ENCODE results near the gene KLHL41. TPM values are rescaled to one million over a fixed set of nuclear protein-coding genes. Genes with fewer than 3 reads are reported as not detected.

The KLHL41 gene
- total RNA-seq, 1 donor from 2014 or later = 2,637 TPM

DNA sequence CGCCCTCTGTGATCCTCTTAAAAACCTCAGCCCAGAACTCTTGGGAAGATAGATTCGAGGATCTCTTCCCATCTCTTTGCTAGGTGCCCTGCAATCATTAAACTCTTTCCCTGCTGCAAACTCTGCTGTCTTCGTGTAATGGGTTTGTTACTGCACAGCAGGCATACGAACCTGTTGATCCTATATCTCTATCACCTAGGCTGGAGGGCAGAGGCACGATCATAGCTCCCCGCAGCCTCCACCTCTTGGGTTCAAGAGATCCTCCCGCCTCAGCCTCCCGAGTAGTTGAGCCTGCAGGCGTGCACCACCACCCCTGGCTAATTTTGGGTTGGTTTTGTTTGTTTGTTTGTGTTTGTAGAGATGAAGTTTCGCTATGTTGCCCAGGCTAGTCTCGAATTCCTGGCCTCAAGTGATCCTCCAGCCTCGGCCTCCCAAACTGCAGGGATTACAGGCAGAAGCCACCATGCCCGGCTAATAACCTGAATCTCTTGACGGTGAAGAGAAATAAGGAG, 30.7 kb upstream of the KLHL41 start:
- Histone ChIP-seq H3K36me3 (ENCODE audit: control insufficient read depth in 3 of 3, insufficient read depth in 3 of 3, low read length in 3 of 3) (peaks cover 0 to 15% (median 7%) of the 10 kb centered on the region in 3 donors), H3K9ac (ENCODE audit: low read depth in 1 of 3, low read length in 3 of 3) (peak overlapping the region; percentile 82 to 88 (median 88)), H3K27ac (ENCODE audit: low read depth, low read length) (peak overlapping the region; percentile 67), H3K27me3 (ENCODE audit: control insufficient read depth in 3 of 3, insufficient read depth in 3 of 3, low read length in 3 of 3) (no peaks in the 10 kb centered on the region), H3K4me3 (ENCODE audit: low read length in 3 of 3) (peak overlapping the region; percentile 87 to 93 (median 91)), H3K4me1 (ENCODE audit: control insufficient read depth in 3 of 3, insufficient read depth in 3 of 3, low read length in 3 of 3) (peaks cover 7 to 16% (median 15%) of the 10 kb centered on the region in 3 donors), H3K9me3 (ENCODE audit: control insufficient read depth in 3 of 3, low read length in 3 of 3) (no peaks in the 10 kb centered on the region)

- Histone ChIP-seq H3K36me3 (ENCODE audit: control insufficient read depth in 3 of 3, insufficient read depth in 3 of 3, low read length in 3 of 3) (peaks cover 0 to 18% (median 7%) of the 10 kb centered on the region in 3 donors), H3K9me3 (ENCODE audit: control insufficient read depth in 3 of 3, low read length in 3 of 3) (no peaks in the 10 kb centered on the region), H3K9ac (ENCODE audit: low read depth in 1 of 3, low read length in 3 of 3) (peak within 1 kb of the TSS; percentile 82 to 88 (median 88)), H3K4me3 (ENCODE audit: low read length in 3 of 3) (peak within 1 kb of the TSS; percentile 87 to 93 (median 91)), H3K27me3 (ENCODE audit: control insufficient read depth in 3 of 3, insufficient read depth in 3 of 3, low read length in 3 of 3) (no peaks in the 10 kb centered on the region), H3K27ac (ENCODE audit: low read depth, low read length) (peak within 1 kb of the TSS; percentile 67), H3K4me1 (ENCODE audit: control insufficient read depth in 3 of 3, insufficient read depth in 3 of 3, low read length in 3 of 3) (peaks cover 7 to 16% (median 15%) of the 10 kb centered on the region in 3 donors)
Observed at GRCh38 chr2:169479257-169480078, 30.0 kb upstream of the KLHL41 start, which contains the start of gene BBS5. TSS of gene BBS5 (plus strand) at chr2:169479494. CDS start at chr2:169479554, 60 bp downstream.

DNA sequence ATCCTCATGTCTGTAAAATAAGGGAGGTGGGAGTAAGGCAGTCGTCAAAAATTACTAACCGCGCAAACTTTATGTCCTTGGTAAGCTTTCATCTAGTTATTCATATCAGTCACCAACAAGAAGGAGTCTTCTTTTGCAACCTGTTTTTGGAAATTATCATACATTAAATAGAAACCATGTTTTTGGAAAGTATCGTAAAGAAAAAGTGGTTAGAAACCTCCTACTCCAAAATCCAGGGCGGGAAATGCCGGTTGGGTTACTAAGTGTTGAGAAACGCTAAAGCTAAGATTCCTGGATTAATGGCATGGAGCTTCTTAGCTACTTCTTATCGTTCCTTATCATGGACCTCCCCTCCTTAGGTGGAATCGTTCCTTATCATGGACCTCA, 29.4 kb upstream of the KLHL41 start:
- Histone ChIP-seq H3K9ac (ENCODE audit: low read depth in 1 of 3, low read length in 3 of 3) (peak overlapping the region; percentile 82 to 88 (median 88)), H3K36me3 (ENCODE audit: control insufficient read depth in 3 of 3, insufficient read depth in 3 of 3, low read length in 3 of 3) (peaks cover 0 to 18% (median 7%) of the 10 kb centered on the region in 3 donors), H3K4me1 (ENCODE audit: control insufficient read depth in 3 of 3, insufficient read depth in 3 of 3, low read length in 3 of 3) (peaks cover 7 to 16% (median 15%) of the 10 kb centered on the region in 3 donors)

DNA sequence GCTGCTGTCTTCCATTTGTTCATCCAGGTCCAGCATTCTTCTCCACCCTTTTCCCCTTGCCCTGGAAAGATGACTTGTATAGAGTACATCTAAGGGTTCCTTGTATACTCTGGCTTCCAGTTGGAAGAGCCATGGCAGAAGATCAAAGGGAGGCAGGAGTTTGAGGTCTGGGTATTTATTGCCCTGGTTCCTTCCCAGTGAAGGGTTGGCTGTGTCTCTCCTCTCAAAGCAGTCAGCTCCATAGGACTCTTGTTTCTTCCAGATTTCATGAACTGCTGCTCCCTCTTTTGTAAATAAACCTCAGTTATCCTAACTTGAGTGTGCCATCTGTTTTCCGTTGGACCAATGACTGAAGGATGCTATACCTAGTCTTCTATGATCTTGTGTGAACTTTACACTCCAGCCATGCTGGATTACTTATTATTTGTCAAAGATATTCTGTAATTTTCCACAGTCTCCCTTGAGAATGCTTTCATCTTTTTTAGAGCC, 23.8 kb upstream of the KLHL41 start:
- peaks cover 0 to 21% (median 18%) of the 10 kb centered on the region in 3 donors for H3K36me3 ChIP-seq (ENCODE audit: control insufficient read depth in 3 of 3, insufficient read depth in 3 of 3, low read length in 3 of 3)
- H3K9me3 ChIP-seq (ENCODE audit: control insufficient read depth in 3 of 3, low read length in 3 of 3) = no peaks in the 10 kb centered on the region
- H3K4me1 ChIP-seq (ENCODE audit: control insufficient read depth in 3 of 3, insufficient read depth in 3 of 3, low read length in 3 of 3) = peaks cover 0 to 2% (median 0%) of the 10 kb centered on the region in 3 donors
- H3K4me3 ChIP-seq (ENCODE audit: low read length in 3 of 3) = no peak overlapping the region
- no peak overlapping the region for H3K9ac ChIP-seq (ENCODE audit: low read depth in 1 of 3, low read length in 3 of 3)
- no peak overlapping the region for H3K27ac ChIP-seq (ENCODE audit: low read depth, low read length)
- H3K27me3 ChIP-seq (ENCODE audit: control insufficient read depth in 3 of 3, insufficient read depth in 3 of 3, low read length in 3 of 3) = no peaks in the 10 kb centered on the region

More for the DNA sequence above, 29.4 kb upstream of the KLHL41 start:
- no peaks in the 10 kb centered on the region for H3K9me3 ChIP-seq (ENCODE audit: control insufficient read depth in 3 of 3, low read length in 3 of 3)
- H3K4me3 ChIP-seq (ENCODE audit: low read length in 3 of 3) = peak overlapping the region; percentile 87 to 93 (median 91)
- peak overlapping the region; percentile 67 for H3K27ac ChIP-seq (ENCODE audit: low read depth, low read length)
- H3K27me3 ChIP-seq (ENCODE audit: control insufficient read depth in 3 of 3, insufficient read depth in 3 of 3, low read length in 3 of 3) = no peaks in the 10 kb centered on the region

DNA sequence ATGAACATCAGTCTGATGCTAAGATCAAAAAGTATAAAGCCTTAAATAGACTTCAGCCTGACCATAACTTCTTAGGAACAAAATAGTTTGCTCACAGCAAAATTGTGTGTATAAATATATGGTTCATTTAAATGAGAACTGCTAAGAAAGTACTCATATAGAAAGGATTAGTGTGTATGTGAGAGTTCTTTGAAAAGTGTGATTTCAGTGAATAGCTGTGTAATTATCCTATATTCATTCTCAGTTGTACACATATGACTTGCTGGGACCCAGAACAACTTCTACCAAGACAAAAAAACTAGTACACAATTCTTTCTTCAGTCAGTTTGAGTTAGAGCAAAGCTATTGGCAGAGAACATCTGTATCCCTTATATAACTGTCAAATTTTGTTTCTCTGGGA, 23.0 kb upstream of the KLHL41 start:
- Histone ChIP-seq H3K4me1 (ENCODE audit: control insufficient read depth in 3 of 3, insufficient read depth in 3 of 3, low read length in 3 of 3) (no peaks in the 10 kb centered on the region), H3K9ac (ENCODE audit: low read depth in 1 of 3, low read length in 3 of 3) (no peak overlapping the region), H3K9me3 (ENCODE audit: control insufficient read depth in 3 of 3, low read length in 3 of 3) (no peaks in the 10 kb centered on the region), H3K27ac (ENCODE audit: low read depth, low read length) (no peak overlapping the region), H3K27me3 (ENCODE audit: control insufficient read depth in 3 of 3, insufficient read depth in 3 of 3, low read length in 3 of 3) (no peaks in the 10 kb centered on the region), H3K4me3 (ENCODE audit: low read length in 3 of 3) (no peak overlapping the region), H3K36me3 (ENCODE audit: control insufficient read depth in 3 of 3, insufficient read depth in 3 of 3, low read length in 3 of 3) (peaks cover 0 to 21% (median 18%) of the 10 kb centered on the region in 3 donors)

- H3K27me3 ChIP-seq (ENCODE audit: control insufficient read depth in 3 of 3, insufficient read depth in 3 of 3, low read length in 3 of 3) = no peaks in the 10 kb centered on the region
- no peak overlapping the region for H3K9ac ChIP-seq (ENCODE audit: low read depth in 1 of 3, low read length in 3 of 3)
- H3K27ac ChIP-seq (ENCODE audit: low read depth, low read length) = no peak overlapping the region
- H3K4me3 ChIP-seq (ENCODE audit: low read length in 3 of 3) = no peak overlapping the region
- no peaks in the 10 kb centered on the region for H3K9me3 ChIP-seq (ENCODE audit: control insufficient read depth in 3 of 3, low read length in 3 of 3)
- H3K4me1 ChIP-seq (ENCODE audit: control insufficient read depth in 3 of 3, insufficient read depth in 3 of 3, low read length in 3 of 3) = peaks cover 0 to 5% (median 5%) of the 10 kb centered on the region in 3 donors
- peaks cover 0 to 7% (median under 1%) of the 10 kb centered on the region in 3 donors for H3K36me3 ChIP-seq (ENCODE audit: control insufficient read depth in 3 of 3, insufficient read depth in 3 of 3, low read length in 3 of 3)
Observed at GRCh38 chr2:169490834-169491233, 18.7 kb upstream of the KLHL41 start.

GRCh38 chr2:169491378-169491777, 18.1 kb upstream of the KLHL41 start:
- Histone ChIP-seq H3K9ac (ENCODE audit: low read depth in 1 of 3, low read length in 3 of 3) (no peak overlapping the region), H3K9me3 (ENCODE audit: control insufficient read depth in 3 of 3, low read length in 3 of 3) (no peaks in the 10 kb centered on the region), H3K4me1 (ENCODE audit: control insufficient read depth in 3 of 3, insufficient read depth in 3 of 3, low read length in 3 of 3) (peaks cover 2 to 8% (median 5%) of the 10 kb centered on the region in 3 donors), H3K27ac (ENCODE audit: low read depth, low read length) (no peak overlapping the region), H3K36me3 (ENCODE audit: control insufficient read depth in 3 of 3, insufficient read depth in 3 of 3, low read length in 3 of 3) (peaks cover 0 to 6% (median 0%) of the 10 kb centered on the region in 3 donors), H3K4me3 (ENCODE audit: low read length in 3 of 3) (no peak overlapping the region), H3K27me3 (ENCODE audit: control insufficient read depth in 3 of 3, insufficient read depth in 3 of 3, low read length in 3 of 3) (no peaks in the 10 kb centered on the region)

DNA sequence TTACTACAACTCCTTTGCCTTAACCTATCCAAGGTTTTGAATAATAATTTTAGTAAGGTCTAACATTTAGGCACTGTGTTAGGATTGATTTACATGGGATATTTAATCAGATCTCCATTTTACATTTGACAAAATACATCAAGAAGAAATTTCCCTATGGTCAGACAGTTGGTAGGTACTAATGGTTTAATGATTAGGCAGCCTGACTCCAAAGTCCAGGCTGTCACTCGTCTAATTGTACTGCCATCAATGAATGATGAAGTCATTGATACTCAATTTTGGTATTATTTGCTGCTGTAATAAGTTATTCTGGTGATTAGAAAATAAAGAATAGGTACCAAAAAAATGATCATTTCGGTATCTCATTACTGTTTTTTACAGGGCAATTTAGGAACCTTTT, 16.1 kb upstream of the KLHL41 start:
- Histone ChIP-seq H3K9ac (ENCODE audit: low read depth in 1 of 3, low read length in 3 of 3) (no peak overlapping the region), H3K27ac (ENCODE audit: low read depth, low read length) (no peak overlapping the region), H3K4me3 (ENCODE audit: low read length in 3 of 3) (no peak overlapping the region), H3K9me3 (ENCODE audit: control insufficient read depth in 3 of 3, low read length in 3 of 3) (no peaks in the 10 kb centered on the region), H3K4me1 (ENCODE audit: control insufficient read depth in 3 of 3, insufficient read depth in 3 of 3, low read length in 3 of 3) (peaks cover 2 to 8% (median 5%) of the 10 kb centered on the region in 3 donors), H3K27me3 (ENCODE audit: control insufficient read depth in 3 of 3, insufficient read depth in 3 of 3, low read length in 3 of 3) (no peaks in the 10 kb centered on the region), H3K36me3 (ENCODE audit: control insufficient read depth in 3 of 3, insufficient read depth in 3 of 3, low read length in 3 of 3) (peaks cover 0 to 2% (median 0%) of the 10 kb centered on the region in 3 donors)

GRCh38 chr2:169495310-169495928, 14.1 kb upstream of the KLHL41 start:
- no peaks in the 10 kb centered on the region for H3K9me3 ChIP-seq (ENCODE audit: control insufficient read depth in 3 of 3, low read length in 3 of 3)
- peaks cover 3 to 12% (median 9%) of the 10 kb centered on the region in 3 donors for H3K36me3 ChIP-seq (ENCODE audit: control insufficient read depth in 3 of 3, insufficient read depth in 3 of 3, low read length in 3 of 3)
- H3K27ac ChIP-seq (ENCODE audit: low read depth, low read length) = peak overlapping the region; percentile 69
- no peaks in the 10 kb centered on the region for H3K27me3 ChIP-seq (ENCODE audit: control insufficient read depth in 3 of 3, insufficient read depth in 3 of 3, low read length in 3 of 3)
- peaks cover 2 to 8% (median 5%) of the 10 kb centered on the region in 3 donors for H3K4me1 ChIP-seq (ENCODE audit: control insufficient read depth in 3 of 3, insufficient read depth in 3 of 3, low read length in 3 of 3)
- H3K4me3 ChIP-seq (ENCODE audit: low read length in 3 of 3) = peak overlapping the region in 2 of 3 donors; percentile 8 to 10
- H3K9ac ChIP-seq (ENCODE audit: low read depth in 1 of 3, low read length in 3 of 3) = peak overlapping the region in 1 of 3 donors; percentile 10

Measured in skeletal muscle tissue (tissue), 4 donors.